ENCODE data around the gene URAD.

GRCh38 chr13:27985600-27985999 lies 2.9 kb downstream of the URAD start:
- TF ChIP-seq CTCF (IDR thresholded peaks at IDR 0.05) (no peak), POLR2A (IDR thresholded peaks at IDR 0.05) (no peak)
